Adrenal gland (tissue), 12 donors: ENCODE data around the gene PTPRJ. TPM values are rescaled to one million over a fixed set of nuclear protein-coding genes. Genes with fewer than 3 reads are reported as not detected.

ENCODE experiments used
- DNase-seq, 7 donors: peaks; one replicate each; pipeline ENCODE4 v3.0.0-alpha.2; 2019 to 2020
- H3K27ac ChIP-seq, 5 donors: fragments of 200-600 bp; sonication (generic) in 4 of 5; 1 replicate in 3 of 5; 2 replicates in 2 of 5; pipeline versions ENCODE4 v1.5.1 to v1.8.0; 2016 to 2020; ENCODE audit warnings: mild to moderate bottlenecking in 1 of 5
- H3K27me3 ChIP-seq: fragments of 200-600 bp; 2 replicates; pipeline ENCODE4 v1.8.0; 2021
- H3K36me3 ChIP-seq, 2 donors: fragments of 200-600 bp; replicated peaks in 1 of 2; 1 replicate in 1 of 2; 2 replicates in 1 of 2; pipeline versions ENCODE4 v1.5.1 to v1.8.0; 2018 to 2022
- H3K4me1 ChIP-seq, 2 donors: fragments of 200-600 bp; replicated peaks in 1 of 2; 1 replicate in 1 of 2; 2 replicates in 1 of 2; pipeline versions ENCODE4 v1.5.1 to v1.8.0; 2018 to 2021
- H3K4me3 ChIP-seq, 4 donors: fragments of 200-600 bp; sonication (generic) in 3 of 4; one replicate each; pipeline ENCODE4 v1.5.1; 2016 to 2018
- H3K9me3 ChIP-seq, 3 donors: fragments of 200-600 bp; sonication (generic) in 1 of 3; replicated peaks in 1 of 3; 1 replicate in 2 of 3; 2 replicates in 1 of 3; pipeline versions ENCODE4 v1.5.1 to v1.8.0; 2016 to 2021
- CTCF ChIP-seq, 6 experiments: fragments of 450-650 bp in 4 of 6; fragments of 200-600 bp in 2 of 6; sonication (generic) in 1 of 6; IDR thresholded peaks; 1 replicate in 5 of 6; 2 replicates in 1 of 6; pipeline versions ENCODE4 v1.5.1 to v1.8.0; 2016 to 2021; ENCODE audit warnings: antibody characterized with exemption in 6 of 6, mild to moderate bottlenecking in 2 of 6, moderate library complexity in 1 of 6
- POLR2A ChIP-seq, 2 donors: fragments of 450-650 bp; IDR thresholded peaks; one replicate each; pipeline ENCODE4 v1.6.1; 2017; ENCODE audit warnings: antibody characterized with exemption in 2 of 2, mild to moderate bottlenecking in 2 of 2, moderate library complexity in 1 of 2
- WGBS, 4 donors: extraction: QIAGEN DNeasy Blood & Tissue Kit in 2 of 4; methylation state at CpG; one replicate each; pipeline versions ENCODE4 v1.1.5 to v1.1.7; 2013 to 2017; 5-methylcytosine and 5-hydroxymethylcytosine counted together
- intact Hi-C, 2 donors: fragments of 100-400 bp; cut with DNase I; formaldehyde crosslinking; loops; one replicate each; pipeline versions ENCODE4 v1.14.1 to v1.15.0; 2022 to 2023
- polyA plus RNA-seq, 3 donors: library from polyadenylated mRNA; stranded (reverse); fragments of 200-250 nt in 2 of 3; fragments of 350-450 nt in 1 of 3; fragmentation: Illumina TruSeq in 1 of 3; extraction: RNeasy Lipid Tissue Mini Kit (QIAGEN cat#74804) in 1 of 3; gene quantifications; one replicate each; pipeline ENCODE4 v1.2.3, GENCODE V29; 2013 to 2014
- total RNA-seq, 9 donors: library from RNA; depleted of rRNA in 4 of 9; stranded (reverse); fragments of >200 nt in 4 of 9; fragments of 120-200 nt in 1 of 9; fragmentation: NEBNext Ultra II Directional in 1 of 9; extraction: Animal tissue kit (Norgen Biotek cat#: 25700) in 1 of 9; gene quantifications; one replicate each; pipeline versions ENCODE4 v1.1.0 to v1.2.4, GENCODE V29; 2013 to 2023
- donor health status: healthy with polysubstance abuse.
- donor health status: Bipolar disorder and iron deficiency.
- donor health status: DM: yes; HTN: yes; CAD: no.
- donor health status: DM: no; HTN: no; CAD: no.
- donor health status: DM: no; HTN: no; CAD: no.
- donor health status: DM: yes; HTN: yes; CAD: no.

The PTPRJ gene
- total and polyA plus RNA-seq, 12 donors, result 1.4 to 16.9 (median 10.2) TPM

- Histone ChIP-seq H3K4me3 (no peak overlapping the region), H3K4me1 (no peaks in the 10 kb centered on the region), H3K9me3 (no peaks in the 10 kb centered on the region), H3K27ac (no peak overlapping the region), H3K36me3 (peaks cover 0 to 3% of the 10 kb centered on the region in 2 donors), H3K27me3 (no peaks in the 10 kb centered on the region)
- intact Hi-C loops, result no loop called here
- whole genome bisulfite sequencing, 4 donors, result 92 to 94% (median 93%) methylated on average over 12 of the region's 12 CpGs
- TF ChIP-seq CTCF (IDR thresholded peaks at IDR 0.05) (no peak), POLR2A (IDR thresholded peaks at IDR 0.05) (no peak)
- no peak for DNase-seq
Measured at GRCh38 chr11:48163360-48164100, 183.2 kb downstream of the PTPRJ start.

GRCh38 chr11:48164836-48165235 lies 184.5 kb downstream of the PTPRJ start:
- Histone ChIP-seq H3K27me3 (no peaks in the 10 kb centered on the region), H3K9me3 (no peaks in the 10 kb centered on the region), H3K4me3 (no peak overlapping the region), H3K4me1 (peaks cover 0 to 4% of the 10 kb centered on the region in 2 donors), H3K27ac (no peak overlapping the region), H3K36me3 (peaks cover 0 to 3% of the 10 kb centered on the region in 2 donors)
- no peak for DNase-seq
- intact Hi-C loops, result no loop called here
- no peak for TF ChIP-seq POLR2A (IDR thresholded peaks at IDR 0.05)
- no peak for TF ChIP-seq CTCF (IDR thresholded peaks at IDR 0.05)

DNA sequence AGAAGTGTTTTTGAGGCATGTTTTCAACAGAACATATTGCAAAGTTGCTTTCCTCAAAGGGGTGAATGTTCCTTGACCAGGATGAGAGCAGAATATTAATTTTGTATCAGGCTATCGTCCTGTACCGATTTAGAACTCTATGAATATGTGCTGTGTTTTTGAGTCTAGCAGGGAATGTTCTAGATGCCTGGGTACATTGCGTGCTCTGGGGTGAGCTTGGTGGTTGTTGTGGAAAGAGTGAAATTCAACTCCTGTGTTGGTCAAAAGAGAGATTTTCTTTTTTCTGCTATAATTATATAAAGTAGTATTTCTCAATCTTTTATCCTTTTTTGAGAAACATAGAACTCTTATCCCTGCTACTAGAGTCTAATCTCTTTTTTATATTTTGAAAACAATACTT lies 185.1 kb downstream of the PTPRJ start:
- intact Hi-C loops, result no loop called here
- TF ChIP-seq POLR2A (IDR thresholded peaks at IDR 0.05), result no peak
- TF ChIP-seq CTCF (IDR thresholded peaks at IDR 0.05), result no peak
- Histone ChIP-seq H3K4me1 (peaks cover 0 to 4% of the 10 kb centered on the region in 2 donors), H3K36me3 (peaks cover 0 to 3% of the 10 kb centered on the region in 2 donors), H3K27ac (no peak overlapping the region), H3K9me3 (no peaks in the 10 kb centered on the region), H3K27me3 (no peaks in the 10 kb centered on the region), H3K4me3 (no peak overlapping the region)
- DNase-seq, result no peak
- 60 to 92% (median 72%) methylated on average over 3 of the region's 3 CpGs for WGBS, 4 donors

GRCh38 chr11:48167380-48167779 lies 187.0 kb downstream of the PTPRJ start:
- Histone ChIP-seq H3K27me3 (no peaks in the 10 kb centered on the region), H3K36me3 (peaks cover 0 to 3% of the 10 kb centered on the region in 2 donors), H3K4me3 (no peak overlapping the region), H3K9me3 (no peaks in the 10 kb centered on the region), H3K4me1 (peaks cover 0 to 4% of the 10 kb centered on the region in 2 donors), H3K27ac (no peak overlapping the region)
- intact Hi-C loops, result no loop called here
- WGBS, 4 donors, result 89 to 97% (median 91%) methylated on average over 6 of the region's 6 CpGs
- DNase-seq, result no peak
- TF ChIP-seq POLR2A (IDR thresholded peaks at IDR 0.05), result no peak
- TF ChIP-seq CTCF (IDR thresholded peaks at IDR 0.05), result no peak
